IgD-negative memory B cell (primary cell): ENCODE measurements around the gene RAPGEF6. TPM values are rescaled to one million over a fixed set of nuclear protein-coding genes. Genes with fewer than 3 reads are reported as not detected.

Experiments used
- H3K27ac Mint-ChIP-seq, 3 donors: one replicate each; pipeline ENCODE4 v1.8.0; 2020 to 2022; ENCODE audit warnings: mild to moderate bottlenecking in 3 of 3, mixed read lengths in 3 of 3, moderate library complexity in 1 of 3
- H3K27me3 Mint-ChIP-seq: one replicate; pipeline ENCODE4 v1.8.0; 2021; ENCODE audit warnings: mixed read lengths
- H3K36me3 Mint-ChIP-seq: one replicate; pipeline ENCODE4 v1.8.0; 2020; ENCODE audit warnings: mild to moderate bottlenecking, mixed read lengths
- H3K4me1 Mint-ChIP-seq, 3 donors: one replicate each; pipeline ENCODE4 v1.8.0; 2020 to 2022; ENCODE audit warnings: mixed read lengths in 3 of 3, mild to moderate bottlenecking in 1 of 3
- H3K4me3 Mint-ChIP-seq, 4 donors: one replicate each; pipeline ENCODE4 v1.8.0; 2020 to 2022; ENCODE audit warnings: mild to moderate bottlenecking in 4 of 4, mixed read lengths in 4 of 4, moderate library complexity in 3 of 4
- H3K9me3 Mint-ChIP-seq, 3 donors: one replicate each; pipeline ENCODE4 v1.8.0; 2020 to 2021; ENCODE audit warnings: mixed read lengths in 3 of 3, mild to moderate bottlenecking in 1 of 3
- polyA plus RNA-seq: library from polyadenylated mRNA; unstranded; fragments of 300-500 nt; fragmentation: Illumina TruSeq; gene quantifications from one replicate; pipeline ENCODE4 v1.2.3, GENCODE V29; 2021

RAPGEF6 gene
- polyA plus RNA-seq, 1 donor from 2014 or later = 16.6 TPM

- peaks cover 15 to 31% (median 26%) of the 10 kb centered on the region in 3 donors for H3K4me1 Mint-ChIP-seq
- H3K9me3 Mint-ChIP-seq = no peaks in the 10 kb centered on the region
- no peak overlapping the region for H3K4me3 Mint-ChIP-seq
- peaks cover 10% of the 10 kb centered on the region for H3K36me3 Mint-ChIP-seq
- no peaks in the 10 kb centered on the region for H3K27me3 Mint-ChIP-seq
- peak overlapping the region in 1 of 3 donors; percentile 59 for H3K27ac Mint-ChIP-seq
Observed at GRCh38 chr5:131571669-131572168, 63.3 kb downstream of the RAPGEF6 start.

- Mint-ChIP-seq H3K9me3 (no peaks in the 10 kb centered on the region), H3K36me3 (peaks cover 11% of the 10 kb centered on the region), H3K27ac (no peak overlapping the region), H3K4me1 (peaks cover 17 to 31% (median 26%) of the 10 kb centered on the region in 3 donors), H3K4me3 (no peak overlapping the region), H3K27me3 (no peaks in the 10 kb centered on the region)
Observed at GRCh38 chr5:131570757-131571156, 64.3 kb downstream of the RAPGEF6 start.

- Mint-ChIP-seq H3K4me1 (peaks cover 9 to 26% (median 21%) of the 10 kb centered on the region in 3 donors), H3K27ac (peak overlapping the region in 1 of 3 donors; percentile 17), H3K36me3 (peaks cover 12% of the 10 kb centered on the region), H3K9me3 (no peaks in the 10 kb centered on the region), H3K27me3 (no peaks in the 10 kb centered on the region), H3K4me3 (no peak overlapping the region)
Observed at GRCh38 chr5:131564229-131564652, 70.8 kb downstream of the RAPGEF6 start.

GRCh38 chr5:131563434-131564228 is 71.4 kb downstream of the RAPGEF6 start:
- no peaks in the 10 kb centered on the region for H3K9me3 Mint-ChIP-seq
- peaks cover 12% of the 10 kb centered on the region for H3K36me3 Mint-ChIP-seq
- H3K27ac Mint-ChIP-seq = no peak overlapping the region
- no peak overlapping the region for H3K4me3 Mint-ChIP-seq
- no peaks in the 10 kb centered on the region for H3K27me3 Mint-ChIP-seq
- H3K4me1 Mint-ChIP-seq = peaks cover 9 to 22% (median 18%) of the 10 kb centered on the region in 3 donors

- peak overlapping the region in 1 of 4 donors; percentile 36 for H3K4me3 Mint-ChIP-seq
- H3K27ac Mint-ChIP-seq = peak overlapping the region in 1 of 3 donors; percentile 18
- H3K36me3 Mint-ChIP-seq = peaks cover 13% of the 10 kb centered on the region
- peaks cover 0 to 3% (median 0%) of the 10 kb centered on the region in 3 donors for H3K9me3 Mint-ChIP-seq
- H3K4me1 Mint-ChIP-seq = peaks cover 25 to 44% (median 38%) of the 10 kb centered on the region in 3 donors
- no peaks in the 10 kb centered on the region for H3K27me3 Mint-ChIP-seq
Observed at GRCh38 chr5:131550606-131551005, 84.4 kb downstream of the RAPGEF6 start.

GRCh38 chr5:131548176-131548575 is 86.9 kb downstream of the RAPGEF6 start:
- Mint-ChIP-seq H3K36me3 (peaks cover 8% of the 10 kb centered on the region), H3K9me3 (no peaks in the 10 kb centered on the region), H3K27ac (peak overlapping the region; percentile 70 to 82 (median 80)), H3K4me3 (peak overlapping the region; percentile 33 to 76 (median 66)), H3K4me1 (peaks cover 21 to 34% (median 34%) of the 10 kb centered on the region in 3 donors), H3K27me3 (no peaks in the 10 kb centered on the region)

- H3K4me1 Mint-ChIP-seq = peaks cover 19 to 26% (median 23%) of the 10 kb centered on the region in 3 donors
- H3K9me3 Mint-ChIP-seq = no peaks in the 10 kb centered on the region
- no peak overlapping the region for H3K27ac Mint-ChIP-seq
Observed at GRCh38 chr5:131545845-131546244, 89.2 kb downstream of the RAPGEF6 start.

GRCh38 chr5:131542723-131543122 is 92.3 kb downstream of the RAPGEF6 start:
- peaks cover under 1 to 9% (median 8%) of the 10 kb centered on the region in 3 donors for H3K4me1 Mint-ChIP-seq
- H3K27me3 Mint-ChIP-seq = no peaks in the 10 kb centered on the region
- no peak overlapping the region for H3K4me3 Mint-ChIP-seq
- H3K27ac Mint-ChIP-seq = peak overlapping the region in 1 of 3 donors; percentile 80
- H3K9me3 Mint-ChIP-seq = no peaks in the 10 kb centered on the region
- peaks cover 8% of the 10 kb centered on the region for H3K36me3 Mint-ChIP-seq

More at GRCh38 chr5:131545845-131546244, 89.2 kb downstream of the RAPGEF6 start:
- no peaks in the 10 kb centered on the region for H3K27me3 Mint-ChIP-seq
- peaks cover 10% of the 10 kb centered on the region for H3K36me3 Mint-ChIP-seq
- H3K4me3 Mint-ChIP-seq = no peak overlapping the region

GRCh38 chr5:131541762-131542161 is 93.3 kb downstream of the RAPGEF6 start:
- Mint-ChIP-seq H3K36me3 (peaks cover 8% of the 10 kb centered on the region), H3K9me3 (no peaks in the 10 kb centered on the region), H3K27ac (no peak overlapping the region), H3K4me3 (no peak overlapping the region), H3K4me1 (peaks cover 0 to 15% (median 11%) of the 10 kb centered on the region in 3 donors), H3K27me3 (no peaks in the 10 kb centered on the region)

- Mint-ChIP-seq H3K36me3 (peaks cover 8% of the 10 kb centered on the region), H3K4me3 (no peak overlapping the region), H3K9me3 (no peaks in the 10 kb centered on the region), H3K4me1 (peaks cover 5 to 21% (median 17%) of the 10 kb centered on the region in 3 donors), H3K27me3 (no peaks in the 10 kb centered on the region), H3K27ac (no peak overlapping the region)
Observed at GRCh38 chr5:131541071-131541470, 94.0 kb downstream of the RAPGEF6 start.

GRCh38 chr5:131539251-131539650 is 95.8 kb downstream of the RAPGEF6 start:
- H3K9me3 Mint-ChIP-seq = no peaks in the 10 kb centered on the region
- H3K4me1 Mint-ChIP-seq = peaks cover 5 to 23% (median 15%) of the 10 kb centered on the region in 3 donors
- no peak overlapping the region for H3K27ac Mint-ChIP-seq
- H3K4me3 Mint-ChIP-seq = no peak overlapping the region
- H3K36me3 Mint-ChIP-seq = peaks cover 4% of the 10 kb centered on the region
- H3K27me3 Mint-ChIP-seq = no peaks in the 10 kb centered on the region

GRCh38 chr5:131538177-131538593 is 96.8 kb downstream of the RAPGEF6 start:
- Mint-ChIP-seq H3K27ac (no peak overlapping the region), H3K36me3 (peaks cover 2% of the 10 kb centered on the region), H3K4me3 (no peak overlapping the region), H3K4me1 (peaks cover 5 to 25% (median 15%) of the 10 kb centered on the region in 3 donors), H3K27me3 (no peaks in the 10 kb centered on the region), H3K9me3 (no peaks in the 10 kb centered on the region)

- Mint-ChIP-seq H3K27ac (peak overlapping the region; percentile 46 to 70 (median 55)), H3K27me3 (no peaks in the 10 kb centered on the region), H3K4me1 (peaks cover 5 to 26% (median 14%) of the 10 kb centered on the region in 3 donors), H3K36me3 (no peaks in the 10 kb centered on the region), H3K9me3 (no peaks in the 10 kb centered on the region), H3K4me3 (peak overlapping the region in 2 of 4 donors; percentile 18 to 65)
Observed at GRCh38 chr5:131536850-131537448, 98.1 kb downstream of the RAPGEF6 start.

GRCh38 chr5:131536211-131536826 is 98.7 kb downstream of the RAPGEF6 start:
- Mint-ChIP-seq H3K36me3 (no peaks in the 10 kb centered on the region), H3K27ac (peak overlapping the region; percentile 46 to 70 (median 55)), H3K4me1 (peaks cover 5 to 25% (median 14%) of the 10 kb centered on the region in 3 donors), H3K9me3 (no peaks in the 10 kb centered on the region), H3K4me3 (peak overlapping the region; percentile 0 to 65 (median 10)), H3K27me3 (no peaks in the 10 kb centered on the region)

GRCh38 chr5:131534974-131535373 is 100.1 kb downstream of the RAPGEF6 start:
- no peaks in the 10 kb centered on the region for H3K9me3 Mint-ChIP-seq
- H3K27ac Mint-ChIP-seq = peak overlapping the region in 1 of 3 donors; percentile 5
- no peak overlapping the region for H3K4me3 Mint-ChIP-seq
- H3K4me1 Mint-ChIP-seq = peaks cover 9 to 22% (median 12%) of the 10 kb centered on the region in 3 donors
- no peaks in the 10 kb centered on the region for H3K27me3 Mint-ChIP-seq
- no peaks in the 10 kb centered on the region for H3K36me3 Mint-ChIP-seq
